ENCODE measurements around the gene FEM1A.
"Not testable (repeated sequence)": the region's sequence is repeated elsewhere in the genome, so short reads cannot be mapped to it uniquely, and the experiment has no call there.

Gene FEM1A

DNA sequence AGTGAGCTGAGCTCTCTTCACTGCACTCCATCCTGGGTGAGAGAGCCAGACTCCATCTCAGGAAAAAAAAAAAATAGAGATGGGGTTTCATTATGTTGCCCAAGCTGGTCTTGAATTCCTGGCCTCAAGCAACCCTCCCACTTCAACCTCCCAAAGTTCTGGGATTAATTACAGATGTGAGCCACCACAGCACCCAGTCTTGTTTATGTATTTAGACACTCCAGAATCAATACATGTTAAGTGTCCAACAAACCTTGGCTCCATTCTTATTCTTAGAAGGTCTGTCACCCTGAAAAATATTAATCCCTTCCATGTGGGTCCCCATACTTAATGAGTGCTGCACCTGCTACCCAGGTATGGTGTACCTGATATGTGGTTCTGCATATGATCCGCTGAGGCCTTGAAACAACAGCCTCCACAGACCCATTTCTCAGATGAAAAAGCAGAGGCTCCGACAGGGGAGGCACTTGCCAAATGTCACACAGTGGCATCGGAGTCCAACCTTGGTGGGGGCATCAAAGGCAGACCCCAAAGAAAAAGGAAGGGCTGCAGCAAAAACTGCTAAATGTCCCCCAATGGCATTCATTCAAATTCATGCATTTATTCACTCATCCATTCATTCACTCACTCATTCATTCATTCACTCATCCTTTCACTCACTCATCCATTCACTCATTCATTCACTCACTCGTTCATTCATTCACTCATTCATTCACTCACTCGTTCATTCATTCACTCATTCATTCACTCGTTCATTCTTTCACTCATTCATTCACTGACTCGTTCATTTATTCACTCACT, 23.3 kb downstream of the FEM1A start:
- DNase-seq, result no peak

- peak; percentile 80 for DNase-seq
These were observed 24.1 kb downstream of the FEM1A start for GRCh38 chr19:4815426-4816201.

GRCh38 chr19:4816202-4816949, 24.8 kb downstream of the FEM1A start:
- no peak for DNase-seq

- DNase-seq, result no peak
These were observed 25.4 kb downstream of the FEM1A start for GRCh38 chr19:4816950-4817278.

GRCh38 chr19:4817467-4818277, 26.1 kb downstream of the FEM1A start:
- DNase-seq, result no peak

- DNase-seq, result no peak
These were observed 29.7 kb downstream of the FEM1A start for GRCh38 chr19:4821265-4821664.

- not testable (repeated sequence) for DNase-seq
These were observed 30.8 kb downstream of the FEM1A start for GRCh38 chr19:4822354-4822753.

GRCh38 chr19:4823577-4823976, 32.0 kb downstream of the FEM1A start:
- no peak for DNase-seq

DNA sequence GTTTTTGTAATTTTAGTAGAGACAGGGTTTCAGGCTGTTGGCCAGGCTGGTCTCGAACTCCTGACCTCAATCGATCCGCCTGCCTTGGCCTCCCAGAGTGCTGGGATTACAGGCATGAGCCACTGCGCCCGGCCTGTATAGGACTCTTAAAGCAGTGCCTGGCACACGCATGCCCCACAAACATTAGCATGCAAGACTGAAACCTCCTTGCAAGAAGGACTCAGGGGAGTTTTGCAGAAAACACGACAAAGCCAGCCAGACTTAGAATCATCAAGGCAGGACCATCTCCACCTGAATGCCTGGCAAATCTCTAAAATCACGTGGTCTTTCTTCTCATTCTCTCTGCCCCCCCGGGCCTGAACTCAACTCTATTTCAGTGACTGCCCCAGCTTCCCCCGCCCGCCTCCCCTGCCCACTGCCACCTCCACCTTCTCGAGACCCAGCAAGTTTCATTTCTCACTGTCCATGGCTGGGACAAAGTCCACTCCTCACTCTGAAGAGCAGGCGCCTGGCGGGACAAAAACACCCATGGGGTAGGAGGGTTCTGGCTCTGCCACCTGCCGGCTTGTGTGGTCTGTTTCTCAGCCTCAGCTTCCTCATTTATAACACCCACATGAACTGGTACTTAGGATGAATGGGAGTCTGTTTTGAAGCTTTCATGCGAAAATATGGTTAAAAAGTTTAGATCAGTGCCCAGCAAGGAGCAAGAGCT, 37.6 kb downstream of the FEM1A start:
- no peak for DNase-seq

DNA sequence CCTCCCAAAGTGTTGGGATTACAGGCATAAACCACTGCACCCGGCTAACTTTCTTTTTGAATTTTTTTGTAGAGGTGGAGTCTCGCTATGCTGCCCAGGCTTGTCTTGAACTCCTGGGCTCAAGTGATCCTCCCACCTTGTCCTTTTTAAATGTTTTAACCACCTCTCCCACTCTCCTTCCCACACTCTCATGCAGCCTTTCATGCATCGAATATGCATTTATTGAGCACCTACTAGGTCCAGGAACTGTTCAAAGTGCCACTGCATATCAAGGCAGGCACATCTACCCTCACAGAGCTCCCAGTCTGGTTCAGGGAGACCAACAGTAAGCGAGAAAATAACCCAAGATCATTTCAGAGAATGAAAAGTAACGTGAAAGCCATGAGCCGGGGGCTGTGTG, 38.8 kb downstream of the FEM1A start:
- DNase-seq, result no peak

- no peak for DNase-seq
These were observed 39.3 kb downstream of the FEM1A start for GRCh38 chr19:4830768-4831265.

- DNase-seq, result no peak
These were observed 39.9 kb downstream of the FEM1A start, which contains the start of gene TICAM1 for GRCh38 chr19:4831304-4831978. TICAM1 (minus strand) TSS chr19:4831712; CDS start chr19:4818377, 13,335 bp downstream.

GRCh38 chr19:4831979-4832340, 40.4 kb downstream of the FEM1A start:
- DNase-seq, result not testable (repeated sequence)

- DNase-seq, result no peak
These were observed 41.2 kb downstream of the FEM1A start for GRCh38 chr19:4832776-4833175.

GRCh38 chr19:4839192-4839591, 47.7 kb downstream of the FEM1A start:
- DNase-seq, result no peak

- DNase-seq, result no peak
These were observed 52.1 kb downstream of the FEM1A start for GRCh38 chr19:4843647-4843965.

DNA sequence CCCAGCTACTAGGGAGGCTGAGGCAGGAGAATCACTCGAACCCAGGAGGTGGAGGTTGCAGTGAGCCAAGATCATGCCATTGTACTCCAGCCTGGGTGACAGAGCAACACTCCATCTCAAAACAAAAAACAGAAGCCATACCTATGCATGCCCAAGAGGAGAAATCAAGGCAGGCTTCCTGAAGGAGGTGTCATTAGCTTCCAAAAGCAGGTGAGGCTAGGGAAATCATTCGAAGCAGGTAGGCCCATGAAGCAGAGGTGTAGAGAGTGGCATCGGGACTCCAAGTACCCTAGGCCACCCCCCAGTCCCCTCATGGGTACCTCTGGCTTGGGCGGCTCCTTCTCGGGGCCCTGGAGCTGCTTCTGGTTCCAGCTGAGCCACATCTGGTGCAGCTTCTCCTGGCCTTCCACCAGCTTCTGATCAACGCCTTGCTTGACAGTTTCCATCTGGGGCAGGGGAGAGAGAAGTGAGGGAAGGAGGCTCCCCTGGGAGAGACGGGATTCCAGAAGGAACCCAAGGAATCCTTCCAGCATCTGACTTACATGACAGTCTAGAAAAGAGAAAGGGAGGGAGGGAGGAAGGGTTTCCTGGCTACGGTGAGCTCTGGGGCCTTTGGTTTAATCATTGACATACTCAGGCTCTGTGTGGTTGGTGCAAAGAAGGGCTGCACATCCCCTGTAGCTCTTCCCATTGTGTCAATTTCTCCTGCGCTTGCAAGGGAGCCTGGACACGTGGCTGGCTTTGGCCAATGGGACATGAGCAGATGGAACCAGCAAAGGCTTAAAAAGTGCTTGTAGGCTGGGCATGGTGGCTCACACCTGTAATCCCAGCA, 53.0 kb downstream of the FEM1A start:
- DNase-seq, result no peak

DNA sequence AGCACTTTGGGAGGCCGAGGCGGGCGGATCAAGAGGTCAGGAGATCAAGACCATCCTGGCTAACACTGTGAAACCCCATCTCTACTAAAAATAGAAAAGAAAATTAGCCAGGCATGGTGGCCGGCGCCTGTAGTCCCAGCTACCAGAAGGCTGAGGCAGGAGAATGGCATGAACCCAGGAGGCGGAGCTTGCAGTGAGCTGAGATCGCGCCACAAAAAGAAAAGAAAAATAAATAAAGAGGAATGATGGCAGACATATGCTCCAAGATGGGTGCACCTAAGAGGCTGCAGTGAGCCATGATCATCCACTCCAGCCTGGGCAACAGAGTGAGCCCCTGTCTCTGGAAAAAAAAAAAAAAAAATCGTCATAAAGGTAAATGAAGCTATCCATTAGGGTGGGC, 54.4 kb downstream of the FEM1A start:
- DNase-seq, result not testable (repeated sequence)

DNA sequence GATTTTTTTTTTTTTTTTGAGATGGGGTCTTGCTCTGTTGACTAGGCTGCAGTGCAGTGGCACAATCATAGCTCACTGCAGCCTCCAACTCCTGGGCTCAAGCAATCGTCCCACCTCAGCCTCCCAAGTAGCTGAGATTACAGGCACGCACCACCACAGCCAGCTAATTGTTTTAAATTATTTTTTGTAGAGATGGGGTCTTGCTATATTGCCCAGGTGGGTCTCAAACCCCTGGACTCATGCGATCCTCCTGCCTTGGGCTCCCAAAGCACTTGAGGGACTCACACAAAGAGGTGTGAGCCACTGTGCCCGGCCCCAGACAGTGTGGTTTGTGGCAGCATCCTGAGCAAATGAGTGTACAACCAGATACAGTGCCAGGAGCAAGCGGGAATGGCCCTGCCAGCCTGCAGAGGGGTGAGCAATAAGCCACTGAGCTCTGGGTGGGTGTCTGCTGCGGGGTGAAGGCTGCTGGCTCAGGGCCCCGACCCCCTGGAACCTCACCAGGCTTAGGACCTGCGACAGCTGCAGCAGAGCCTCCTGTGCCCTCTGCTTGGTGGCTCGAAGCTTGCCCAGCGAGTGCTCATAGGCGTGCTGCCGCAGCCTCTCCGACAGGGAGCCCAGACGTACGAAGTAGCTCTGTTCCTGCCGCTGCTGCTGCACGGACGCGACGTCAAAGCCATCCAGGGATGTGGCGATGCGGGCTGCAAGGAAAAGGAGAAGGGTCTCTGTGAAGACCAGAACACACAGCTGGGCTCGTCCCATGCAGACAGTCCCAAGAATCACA, 55.8 kb downstream of the FEM1A start:
- DNase-seq, result no peak

- DNase-seq, result no peak
These were observed 57.5 kb downstream of the FEM1A start for GRCh38 chr19:4849019-4849418.

All from NCI-H1694 (cell line).